Pancreas (tissue), 10 donors: Measurements from ENCODE around the gene SSBP3. TPM values are rescaled to one million over a fixed set of nuclear protein-coding genes. Genes with fewer than 3 reads are reported as not detected.

Source experiments
- ATAC-seq, 4 donors: fragments of 200-7000 bp; cut with Tn5 transposase; one replicate each; pipeline versions ENCODE4 v1.8.0 to v1.9.1; 2020; ENCODE audit warnings: mild to moderate bottlenecking in 4 of 4, moderate library complexity in 4 of 4
- DNase-seq, 6 donors: peaks; one replicate each; pipeline ENCODE4 v3.0.0-alpha.2; 2020
- FAIRE-seq: peaks from 2 replicates; lab custom pipeline; 2012; peaks lifted over from hg19 to GRCh38; lab: Jason Lieb, UNC
- H3K27ac ChIP-seq, 4 donors: fragments of 200-600 bp; sonication (generic); 1 replicate in 3 of 4; 2 replicates in 1 of 4; pipeline versions ENCODE4 v1.5.0 to v1.8.0; 2020
- H3K27me3 ChIP-seq, 4 donors: fragments of 200-600 bp; one replicate each; pipeline ENCODE4 v1.8.0; 2021
- H3K36me3 ChIP-seq, 3 donors: fragments of 200-600 bp; sonication (generic) in 1 of 3; one replicate each; pipeline versions ENCODE4 v1.5.0 to v1.8.0; 2020 to 2021
- H3K4me1 ChIP-seq, 3 donors: fragments of 200-600 bp; one replicate each; pipeline ENCODE4 v1.8.0; 2021
- H3K4me3 ChIP-seq, 4 donors: fragments of 200-600 bp; sonication (generic) in 2 of 4; one replicate each; pipeline versions ENCODE4 v1.5.0 to v1.8.0; 2020 to 2021
- H3K9me3 ChIP-seq, 4 donors: fragments of 200-600 bp; one replicate each; pipeline ENCODE4 v1.8.0; 2021
- WGBS, 2 donors: extraction: QIAGEN DNeasy Blood & Tissue Kit; methylation state at CpG; one replicate each; pipeline ENCODE4 v1.1.7; 2013; 5-methylcytosine and 5-hydroxymethylcytosine counted together
- intact Hi-C, 3 donors: fragments of 100-400 bp; cut with DNase I; formaldehyde crosslinking; loops; one replicate each; pipeline versions ENCODE4 v1.11.1 to v1.14.2; 2022
- polyA plus RNA-seq, 2 donors: library from polyadenylated mRNA; stranded (reverse); fragments of 200-250 nt; gene quantifications; one replicate each; pipeline ENCODE4 v1.2.3, GENCODE V29; 2013
- total RNA-seq, 6 donors: library from RNA; stranded (reverse); fragmentation: NEBNext Ultra II Directional in 4 of 6; extraction: Animal tissue kit (Norgen Biotek cat#: 25700) in 4 of 6; gene quantifications; one replicate each; pipeline versions ENCODE4 v1.2.1 to v1.2.4, GENCODE V29; 2021 to 2023
- TF ChIP-seq, protein P1 (sequence below), 4 donors: fragments of 200-600 bp; sonication (generic) in 3 of 4; IDR thresholded peaks; one replicate each; pipeline versions ENCODE4 v1.5.0 to v1.8.0; 2021; ENCODE audit warnings: antibody characterized with exemption in 4 of 4
- donor health status: healthy with polysubstance abuse.
- donor health status: DM: no; HTN: no; CAD: no; lungs with moderate emphysema.
- donor health status: DM: no; HTN: no; CAD: no.
- donor health status: control.
- donor health status: control.
- donor health status: Bipolar disorder and iron deficiency.
- donor health status: DM: yes; HTN: yes; CAD: no.
- donor health status: DM: no; HTN: no; CAD: no.
- donor health status: DM: no; HTN: no; CAD: no.
- donor health status: DM: yes; HTN: yes; CAD: no.

SSBP3 gene
- total and polyA plus RNA-seq, 8 donors: 16.4 to 31.0 (median 22.9) TPM

DNA sequence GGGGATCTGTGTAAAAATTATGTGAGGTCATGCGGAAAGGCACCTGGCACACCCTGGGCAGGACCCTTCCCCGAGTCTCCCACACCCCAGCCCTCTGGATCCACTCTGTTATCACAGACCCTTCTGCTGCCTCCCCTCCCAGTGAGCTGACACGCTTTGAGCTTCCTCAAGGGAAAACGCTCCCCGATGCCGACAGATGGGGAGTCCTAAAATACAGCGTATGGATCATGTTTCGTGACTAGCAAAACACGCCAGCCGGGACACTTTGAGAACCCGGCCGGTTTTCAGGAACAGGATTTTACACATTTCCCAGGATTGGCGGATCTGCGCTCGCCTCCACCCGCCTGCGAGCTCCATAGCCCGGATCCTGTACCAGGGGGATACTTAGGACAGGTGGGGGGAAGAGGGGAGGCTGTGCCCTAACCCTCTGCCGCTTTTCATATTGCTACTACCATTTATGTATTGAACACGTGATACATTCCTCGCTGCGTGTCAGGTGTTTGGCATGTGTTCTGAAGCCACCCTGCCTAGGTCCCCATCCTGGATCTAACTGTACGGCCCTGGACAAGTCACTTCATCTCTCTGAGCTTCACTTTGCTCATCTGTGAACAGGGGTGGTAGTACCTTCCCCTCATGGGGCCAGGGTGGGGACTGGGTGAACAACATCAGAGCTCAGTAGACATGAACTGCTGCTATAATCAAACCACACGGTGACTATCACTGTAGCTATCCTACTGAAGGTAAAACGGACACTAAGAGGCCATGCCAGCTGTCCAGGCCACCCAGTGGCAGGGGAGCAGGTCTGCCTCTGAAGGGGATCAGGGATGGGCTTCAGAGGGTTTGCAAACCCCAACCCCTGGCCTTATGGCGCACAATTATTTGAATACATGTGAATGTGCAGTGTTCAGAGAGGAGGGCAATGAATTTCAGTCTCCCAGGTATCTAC, 63.2 kb downstream of the SSBP3 start:
- WGBS, 2 donors: 86 to 89% methylated on average over 26 of the region's 26 CpGs
- FAIRE-seq (no peak), DNase-seq (peak in 1 of 6 donors; percentile 12), ATAC-seq (no peak)
- Histone ChIP-seq H3K27ac (no peak overlapping the region), H3K4me3 (no peak overlapping the region), H3K9me3 (no peaks in the 10 kb centered on the region), H3K27me3 (no peaks in the 10 kb centered on the region), H3K36me3 (no peaks in the 10 kb centered on the region), H3K4me1 (peaks cover 0 to 16% (median 14%) of the 10 kb centered on the region in 3 donors)
- intact Hi-C loops: no loop called here
- TF ChIP-seq, protein P1, sequence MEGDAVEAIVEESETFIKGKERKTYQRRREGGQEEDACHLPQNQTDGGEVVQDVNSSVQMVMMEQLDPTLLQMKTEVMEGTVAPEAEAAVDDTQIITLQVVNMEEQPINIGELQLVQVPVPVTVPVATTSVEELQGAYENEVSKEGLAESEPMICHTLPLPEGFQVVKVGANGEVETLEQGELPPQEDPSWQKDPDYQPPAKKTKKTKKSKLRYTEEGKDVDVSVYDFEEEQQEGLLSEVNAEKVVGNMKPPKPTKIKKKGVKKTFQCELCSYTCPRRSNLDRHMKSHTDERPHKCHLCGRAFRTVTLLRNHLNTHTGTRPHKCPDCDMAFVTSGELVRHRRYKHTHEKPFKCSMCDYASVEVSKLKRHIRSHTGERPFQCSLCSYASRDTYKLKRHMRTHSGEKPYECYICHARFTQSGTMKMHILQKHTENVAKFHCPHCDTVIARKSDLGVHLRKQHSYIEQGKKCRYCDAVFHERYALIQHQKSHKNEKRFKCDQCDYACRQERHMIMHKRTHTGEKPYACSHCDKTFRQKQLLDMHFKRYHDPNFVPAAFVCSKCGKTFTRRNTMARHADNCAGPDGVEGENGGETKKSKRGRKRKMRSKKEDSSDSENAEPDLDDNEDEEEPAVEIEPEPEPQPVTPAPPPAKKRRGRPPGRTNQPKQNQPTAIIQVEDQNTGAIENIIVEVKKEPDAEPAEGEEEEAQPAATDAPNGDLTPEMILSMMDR (IDR thresholded peaks at IDR 0.05): no peak

DNA sequence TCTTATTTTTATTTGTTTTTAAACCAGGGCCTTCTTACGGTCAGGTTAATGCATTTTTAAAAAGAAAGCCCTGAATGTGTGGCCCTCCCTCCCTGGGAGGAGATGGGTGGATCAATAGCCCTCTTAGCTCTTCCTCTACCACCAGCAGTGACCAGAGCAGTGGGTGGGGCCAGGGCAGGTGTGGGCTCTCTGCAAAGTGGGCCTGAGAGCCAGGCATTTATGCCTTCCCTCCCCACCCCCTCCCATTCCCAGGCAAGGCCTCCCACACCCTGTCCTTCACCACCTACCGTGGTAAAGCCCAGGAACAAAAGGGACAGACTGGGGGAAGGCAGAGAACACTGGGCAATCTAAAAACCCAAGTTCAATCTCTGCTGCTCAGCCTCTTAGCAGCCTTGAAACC, 63.9 kb downstream of the SSBP3 start:
- DNase-seq (no peak), ATAC-seq (peak in 2 of 4 donors; percentile 57 to 62), FAIRE-seq (no peak)
- intact Hi-C loops: no loop called here
- Histone ChIP-seq H3K27me3 (no peaks in the 10 kb centered on the region), H3K27ac (no peak overlapping the region), H3K4me3 (no peak overlapping the region), H3K36me3 (no peaks in the 10 kb centered on the region), H3K9me3 (no peaks in the 10 kb centered on the region), H3K4me1 (peaks cover 0 to 11% (median 9%) of the 10 kb centered on the region in 3 donors)
- TF ChIP-seq, protein P1 (IDR thresholded peaks at IDR 0.05): no peak
- WGBS, 2 donors: 47 to 51% methylated on average over 2 of the region's 2 CpGs

DNA sequence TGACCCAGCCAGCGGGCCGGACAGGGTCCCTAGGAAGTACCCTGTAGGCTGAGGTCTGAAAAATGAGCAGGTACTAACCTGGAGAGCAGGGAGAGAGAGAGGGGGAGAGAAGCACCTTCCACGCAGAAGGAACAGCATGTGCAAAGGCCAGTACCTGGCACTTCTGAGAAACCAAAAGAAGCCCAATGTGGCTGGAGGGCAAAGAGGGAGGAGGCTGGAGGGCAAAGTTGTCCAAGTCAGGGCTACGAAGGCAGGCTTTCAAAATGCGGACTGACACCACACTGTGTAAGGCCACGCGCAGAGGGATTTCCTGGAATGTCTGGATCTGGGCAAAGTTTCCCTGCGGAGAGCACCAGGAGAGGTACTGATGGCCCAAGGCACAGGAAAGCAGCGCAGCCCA, 64.4 kb downstream of the SSBP3 start:
- no peak for ATAC-seq
- intact Hi-C loops: no loop called here
- no peak overlapping the region for H3K27ac ChIP-seq
- DNase-seq: no peak
- FAIRE-seq: no peak
- TF ChIP-seq, protein P1 (IDR thresholded peaks at IDR 0.05): no peak
- no peaks in the 10 kb centered on the region for H3K9me3 ChIP-seq
- peaks cover 0 to 11% (median 9%) of the 10 kb centered on the region in 3 donors for H3K4me1 ChIP-seq
- H3K36me3 ChIP-seq: no peaks in the 10 kb centered on the region
- WGBS, 2 donors: 96% methylated on average over 9 of the region's 9 CpGs
- no peaks in the 10 kb centered on the region for H3K27me3 ChIP-seq
- H3K4me3 ChIP-seq: no peak overlapping the region

DNA sequence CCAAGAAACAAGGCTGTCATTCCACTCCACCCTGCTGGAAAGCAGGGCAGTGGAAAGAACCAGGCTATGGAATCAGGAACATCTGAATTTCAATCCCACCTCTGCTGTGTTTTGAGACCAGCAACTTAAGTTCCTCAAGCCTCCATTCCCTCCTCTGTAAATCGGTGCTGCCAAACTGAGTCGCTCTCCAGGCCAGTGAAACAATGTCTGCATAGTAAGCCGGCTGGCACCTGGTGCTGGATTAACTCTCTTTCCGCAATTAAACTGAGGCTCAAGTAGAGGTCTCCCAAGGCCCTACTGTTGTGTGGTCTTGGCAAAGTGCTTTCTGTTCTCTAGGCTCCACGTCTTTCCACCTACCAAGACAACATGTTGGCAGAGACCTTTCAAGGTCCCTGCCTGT, 65.3 kb downstream of the SSBP3 start:
- Histone ChIP-seq H3K9me3 (no peaks in the 10 kb centered on the region), H3K4me1 (peaks cover 0 to 11% (median 9%) of the 10 kb centered on the region in 3 donors), H3K27ac (no peak overlapping the region), H3K27me3 (no peaks in the 10 kb centered on the region), H3K4me3 (no peak overlapping the region), H3K36me3 (no peaks in the 10 kb centered on the region)
- intact Hi-C loops: no loop called here
- TF ChIP-seq, protein P1 (IDR thresholded peaks at IDR 0.05): no peak
- no peak for DNase-seq
- WGBS, 2 donors: 66 to 69% methylated on average over 5 of the region's 5 CpGs
- no peak for ATAC-seq
- FAIRE-seq: no peak

- H3K4me3 ChIP-seq: no peak overlapping the region
- DNase-seq: no peak
- H3K9me3 ChIP-seq: no peaks in the 10 kb centered on the region
- WGBS, 2 donors: 58 to 62% methylated on average over 6 of the region's 6 CpGs
- H3K27ac ChIP-seq: no peak overlapping the region
- TF ChIP-seq, protein P1 (IDR thresholded peaks at IDR 0.05): no peak
- H3K36me3 ChIP-seq: no peaks in the 10 kb centered on the region
- H3K27me3 ChIP-seq: no peaks in the 10 kb centered on the region
- no peak for FAIRE-seq
- intact Hi-C loops: no loop called here
- peak in 1 of 4 donors; percentile 10 for ATAC-seq
- H3K4me1 ChIP-seq: peaks cover 0 to 11% (median 9%) of the 10 kb centered on the region in 3 donors
These were observed 65.8 kb downstream of the SSBP3 start for GRCh38 chr1:54340434-54340833.
